ENCODE results near the gene ARRDC4.
"Not testable (repeated sequence)": the region's sequence is repeated elsewhere in the genome, so short reads cannot be mapped to it uniquely, and the experiment has no call there.

The ARRDC4 gene

GRCh38 chr15:97966924-97967620 lies 6.6 kb downstream of the ARRDC4 start:
- no peak for DNase-seq

- DNase-seq = no peak
Observed at GRCh38 chr15:97967881-97968280, 7.4 kb downstream of the ARRDC4 start.

GRCh38 chr15:97968380-97968779 lies 7.9 kb downstream of the ARRDC4 start:
- no peak for DNase-seq

- DNase-seq = no peak
Observed at GRCh38 chr15:97972366-97972765, 11.9 kb downstream of the ARRDC4 start.

GRCh38 chr15:97976129-97976528 lies 15.6 kb downstream of the ARRDC4 start:
- no peak for DNase-seq

GRCh38 chr15:97976766-97977503 lies 16.4 kb downstream of the ARRDC4 start:
- DNase-seq = no peak

GRCh38 chr15:97977734-97978133 lies 17.2 kb downstream of the ARRDC4 start:
- no peak for DNase-seq

- DNase-seq = no peak
Observed at GRCh38 chr15:97978401-97979139, 18.1 kb downstream of the ARRDC4 start.

- DNase-seq = no peak
Observed at GRCh38 chr15:97979140-97979520, 18.6 kb downstream of the ARRDC4 start.

GRCh38 chr15:97981058-97981457 lies 20.6 kb downstream of the ARRDC4 start:
- no peak for DNase-seq

GRCh38 chr15:97981758-97982157 lies 21.3 kb downstream of the ARRDC4 start:
- DNase-seq = no peak

- no peak for DNase-seq
Observed at GRCh38 chr15:97984157-97984556, 23.7 kb downstream of the ARRDC4 start.

- DNase-seq = not testable (repeated sequence)
Observed at GRCh38 chr15:97985979-97986378, 25.5 kb downstream of the ARRDC4 start.

GRCh38 chr15:97986781-97987180 lies 26.3 kb downstream of the ARRDC4 start:
- DNase-seq = no peak

GRCh38 chr15:97989299-97989698 lies 28.8 kb downstream of the ARRDC4 start:
- no peak for DNase-seq

GRCh38 chr15:97991972-97992541 lies 31.6 kb downstream of the ARRDC4 start:
- DNase-seq = no peak

- DNase-seq = no peak
Observed at GRCh38 chr15:97992823-97993222, 32.3 kb downstream of the ARRDC4 start.

- DNase-seq = peak; percentile 12 to 17
Observed at GRCh38 chr15:97993310-97993738, 32.8 kb downstream of the ARRDC4 start.

- no peak for DNase-seq
Observed at GRCh38 chr15:97994236-97994635, 33.7 kb downstream of the ARRDC4 start.

GRCh38 chr15:97995192-97995591 lies 34.7 kb downstream of the ARRDC4 start:
- DNase-seq = no peak

- DNase-seq = peak; percentile 24 to 38
Observed at GRCh38 chr15:97995881-97996603, 35.5 kb downstream of the ARRDC4 start.

- DNase-seq = no peak
Observed at GRCh38 chr15:97998307-97999071, 38.0 kb downstream of the ARRDC4 start.

All from Kasumi-1 (cell line).